Measurements from ENCODE around the gene CLEC20A.
A peak's percentile ranks its signal among the peaks of the same experiment; 100 is the strongest.
"Not testable (repeated sequence)": the region's sequence is repeated elsewhere in the genome, so short reads cannot be mapped to it uniquely, and the experiment has no call there.

The CLEC20A gene

DNA sequence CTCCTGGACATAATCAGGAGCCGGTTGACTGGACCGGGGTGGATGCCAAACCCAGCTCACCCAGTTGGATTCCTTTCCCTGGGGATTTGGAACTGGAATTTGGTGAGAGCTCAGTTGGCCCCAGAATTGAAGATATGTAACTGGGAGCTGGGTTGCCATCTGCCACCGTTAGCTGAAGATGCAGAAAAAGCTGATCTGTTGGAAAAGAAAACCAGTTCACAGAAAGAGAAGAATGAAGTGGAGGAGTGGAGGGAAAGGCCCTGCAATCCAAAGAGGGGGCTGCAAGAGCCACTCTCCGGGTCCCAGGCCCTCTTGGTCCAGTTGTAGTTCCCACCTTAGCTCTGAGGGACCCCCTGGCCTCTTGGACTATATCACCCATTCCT is 32.2 kb upstream of the CLEC20A start:
- no peak for DNase-seq

DNA sequence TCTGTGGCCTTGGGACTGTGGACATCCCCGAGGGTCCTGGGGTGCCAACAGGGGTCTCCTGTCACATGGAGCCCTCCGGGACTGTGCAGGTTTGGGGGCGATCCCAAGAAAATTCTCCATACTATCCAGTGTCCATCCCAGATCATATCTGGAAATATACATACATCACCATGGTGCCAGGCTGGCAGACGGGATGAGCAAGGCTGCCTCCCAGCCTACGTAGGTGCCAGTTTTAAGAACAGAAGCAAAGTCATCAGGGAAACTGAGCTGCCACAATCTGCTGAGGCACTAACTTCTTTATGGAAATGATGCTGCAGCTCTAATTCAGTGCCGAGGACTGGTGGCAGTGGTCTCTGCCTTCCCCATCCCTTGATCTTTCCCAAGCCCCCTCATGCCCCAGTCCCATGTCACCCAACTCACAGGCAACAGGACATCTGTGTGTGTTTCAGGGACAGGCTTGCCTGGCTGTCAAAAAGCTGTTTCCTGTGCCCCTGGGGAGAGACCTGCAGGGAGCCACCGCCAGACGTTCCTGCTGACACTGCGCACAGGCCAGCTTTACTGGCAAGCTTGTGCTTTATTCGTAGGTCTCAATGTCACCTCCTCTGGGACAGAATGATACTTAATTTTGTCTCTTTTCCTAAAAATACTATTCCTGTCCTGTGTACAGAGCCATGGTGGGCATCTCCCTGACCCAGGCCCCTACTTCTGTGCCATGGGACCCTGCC is 31.6 kb upstream of the CLEC20A start:
- DNase-seq, result no peak

DNA sequence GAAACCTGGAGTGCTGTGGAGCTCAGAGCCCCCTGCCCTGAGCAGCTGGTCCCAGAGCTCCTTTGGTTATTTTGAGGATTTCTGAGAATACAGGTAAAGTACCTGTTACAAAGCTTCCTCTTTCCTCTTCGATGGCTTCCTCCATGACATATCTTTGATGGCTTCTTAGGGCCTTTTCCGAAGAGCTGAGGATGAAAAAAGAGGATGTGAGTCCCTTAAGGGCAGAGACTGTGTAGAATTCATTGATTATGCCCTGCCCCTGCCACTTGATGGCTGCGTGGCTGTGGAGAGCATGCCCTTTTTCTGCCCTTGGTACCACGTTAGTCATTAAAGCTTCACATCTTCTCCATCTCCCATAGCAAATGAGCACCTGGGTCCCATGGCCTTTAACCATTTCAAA is 30.4 kb upstream of the CLEC20A start:
- no peak for DNase-seq

DNA sequence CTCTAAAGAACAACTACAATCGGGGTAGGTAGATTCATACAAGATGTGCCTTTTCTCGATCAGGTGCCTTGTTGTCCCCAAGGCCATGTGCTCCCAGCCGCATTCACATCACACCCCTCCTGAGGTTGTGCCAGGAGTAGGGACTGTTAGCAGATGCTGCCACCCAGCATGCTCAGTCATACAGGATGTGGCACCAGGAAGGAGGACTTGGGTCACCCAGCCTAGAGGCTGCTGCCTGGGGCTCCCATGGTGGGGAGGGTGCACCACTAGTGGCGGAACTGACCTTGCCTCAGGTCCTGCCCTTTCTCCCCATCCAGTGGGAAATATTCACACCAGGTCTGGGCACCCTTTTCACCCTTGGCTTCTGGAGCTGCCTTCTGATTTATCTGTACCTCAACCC is 24.5 kb upstream of the CLEC20A start:
- no peak for DNase-seq

DNA sequence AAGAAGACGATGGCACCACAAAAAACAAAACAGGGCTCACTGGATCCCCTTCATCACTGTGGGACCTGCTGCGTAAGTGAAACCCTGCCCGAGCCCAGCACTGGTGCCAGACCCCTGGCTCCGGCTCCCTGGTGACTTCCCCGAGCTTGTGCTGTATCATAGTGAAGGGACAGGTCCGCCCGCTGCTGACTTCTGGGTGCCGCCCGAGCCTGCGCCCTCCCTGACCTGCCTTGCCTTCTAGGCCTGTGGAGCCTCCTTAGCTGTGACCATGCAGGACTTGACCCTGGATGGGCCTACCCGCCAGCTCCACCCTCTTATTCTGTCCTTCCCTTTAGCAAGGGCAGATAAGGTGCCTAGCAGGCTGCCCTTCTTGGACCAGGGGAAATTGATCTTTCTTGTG is 24.0 kb upstream of the CLEC20A start:
- no peak for DNase-seq

DNA sequence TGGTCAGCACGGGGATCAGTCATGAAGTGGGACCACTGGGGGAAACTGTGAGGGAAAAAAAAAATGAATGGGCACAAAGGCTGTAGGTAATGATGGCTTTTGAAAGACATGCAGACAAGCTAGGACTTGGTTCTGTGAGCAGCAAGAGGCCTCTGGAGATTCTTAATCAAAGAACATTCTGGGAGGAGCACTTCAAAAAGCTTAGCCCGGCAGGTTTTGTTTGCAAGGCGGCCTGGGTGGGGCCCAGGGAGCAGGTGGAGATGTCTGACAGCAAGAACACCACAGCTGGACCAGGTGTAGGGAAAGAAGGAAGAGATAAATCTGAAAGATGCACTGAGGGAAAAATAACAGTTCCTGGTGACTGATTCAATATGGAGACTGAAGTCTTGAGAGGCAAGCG is 22.1 kb upstream of the CLEC20A start:
- no peak for DNase-seq

DNA sequence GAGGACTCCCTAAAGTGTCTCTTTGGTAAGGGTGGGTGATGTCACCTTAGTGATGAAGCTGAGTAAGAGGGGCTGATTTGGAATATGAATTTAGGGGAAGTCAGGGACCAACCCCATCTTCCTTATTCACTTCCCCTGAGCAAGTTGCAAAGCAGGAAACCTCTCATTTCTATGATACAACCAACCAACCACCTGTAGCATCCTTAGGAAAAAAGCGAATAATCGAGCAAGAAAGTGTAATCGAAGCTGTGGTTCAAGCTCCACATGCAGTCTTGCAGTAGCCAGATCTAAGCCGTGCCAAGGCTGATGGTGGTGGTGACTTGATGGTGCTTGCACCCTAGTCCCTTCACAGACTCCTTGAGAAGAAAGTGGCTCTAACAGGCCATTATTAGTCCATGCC is 19.3 kb upstream of the CLEC20A start:
- no peak for DNase-seq

DNA sequence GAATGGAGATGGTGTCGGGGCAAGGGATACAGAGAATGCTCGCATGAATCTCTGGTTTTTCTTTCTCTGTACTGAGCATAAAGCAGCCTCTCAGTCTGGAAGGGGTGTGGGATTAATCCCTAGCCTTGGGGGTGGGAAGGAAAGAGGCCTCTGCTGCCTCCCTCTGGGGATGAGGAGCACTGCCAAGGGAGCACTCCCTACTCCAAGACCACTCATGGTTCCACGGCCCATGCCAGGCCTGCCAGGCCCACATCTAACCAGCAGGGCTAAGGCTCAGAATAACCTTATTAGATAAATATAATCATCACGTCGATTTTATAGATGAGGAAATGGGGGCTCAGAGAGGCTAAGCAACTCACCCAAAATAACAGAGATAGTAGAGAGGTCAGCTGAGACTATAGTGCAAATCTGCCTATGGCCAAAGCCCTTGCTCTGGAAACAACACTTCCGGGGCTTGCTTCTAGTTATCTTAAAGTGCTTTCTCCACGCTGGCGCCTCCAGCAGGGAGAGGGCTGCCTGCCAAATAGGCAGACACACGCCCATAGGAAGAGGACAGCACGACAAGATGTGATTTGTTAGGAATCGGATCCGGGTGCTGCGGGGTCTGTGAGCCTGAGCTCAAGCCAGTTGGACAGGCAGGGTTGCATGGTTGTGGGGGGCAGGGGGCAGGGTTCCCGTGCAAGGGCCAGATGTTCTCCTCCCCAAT is 16.7 kb upstream of the CLEC20A start:
- no peak for DNase-seq

DNA sequence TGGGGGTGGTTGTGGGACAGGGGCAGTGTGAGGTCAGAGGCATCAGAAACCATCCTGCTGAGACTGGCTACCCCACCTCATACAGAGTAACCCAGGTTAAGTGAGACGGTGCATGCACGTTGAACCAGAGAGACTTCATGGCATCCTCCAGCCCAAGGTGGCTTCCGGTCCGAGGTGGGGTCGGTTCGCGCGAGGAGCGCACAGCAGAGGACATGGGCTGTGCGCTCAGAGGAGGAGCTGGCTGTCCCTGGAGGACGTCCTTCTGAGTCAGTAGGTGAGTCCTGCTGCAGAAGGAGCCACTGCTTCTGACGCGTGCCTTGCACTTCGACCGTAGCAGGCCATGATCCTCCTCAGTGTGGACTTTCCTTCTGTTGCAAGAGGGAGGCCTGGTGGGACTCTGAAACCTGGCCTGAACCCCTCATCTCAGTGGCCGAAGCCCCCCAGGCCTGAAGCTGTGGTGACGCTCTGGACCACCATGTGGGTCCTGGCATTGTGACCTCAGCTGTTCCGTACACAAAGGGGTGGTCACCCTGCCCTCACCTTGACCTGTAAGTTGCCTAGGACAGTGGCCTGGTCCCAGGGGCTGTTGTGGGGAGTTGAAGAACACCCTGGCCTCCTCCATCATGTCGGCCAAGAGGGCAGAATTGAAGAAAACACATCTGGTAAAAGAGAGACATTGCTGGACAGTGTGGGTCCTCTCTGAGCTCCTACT is 16.0 kb upstream of the CLEC20A start, which contains the start of gene TEX35:
TEX35 (plus strand) TSS at position 544 of the 712 bp plus-strand sequence; CDS start at position 624, 80 bp downstream.
- no peak for DNase-seq

DNA sequence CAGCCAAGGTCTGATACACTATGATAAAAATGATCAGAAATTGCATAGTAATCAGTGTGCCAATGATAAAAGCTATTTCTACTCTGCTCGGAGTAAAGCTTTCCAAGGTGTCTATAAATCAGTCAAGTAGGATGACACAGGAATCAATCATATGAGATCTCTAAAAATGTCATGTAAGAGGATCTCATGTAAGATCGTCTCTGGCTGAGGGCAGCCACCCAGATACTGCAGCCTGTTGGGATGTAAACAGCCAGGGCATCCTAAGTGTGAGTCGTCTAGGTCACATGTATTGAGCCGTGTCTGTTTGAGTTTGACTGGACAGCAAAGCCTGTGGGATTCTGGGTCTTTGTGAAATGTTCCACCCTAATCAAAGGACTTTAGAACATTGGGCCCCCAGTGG is 13.4 kb upstream of the CLEC20A start:
- DNase-seq, result no peak

DNA sequence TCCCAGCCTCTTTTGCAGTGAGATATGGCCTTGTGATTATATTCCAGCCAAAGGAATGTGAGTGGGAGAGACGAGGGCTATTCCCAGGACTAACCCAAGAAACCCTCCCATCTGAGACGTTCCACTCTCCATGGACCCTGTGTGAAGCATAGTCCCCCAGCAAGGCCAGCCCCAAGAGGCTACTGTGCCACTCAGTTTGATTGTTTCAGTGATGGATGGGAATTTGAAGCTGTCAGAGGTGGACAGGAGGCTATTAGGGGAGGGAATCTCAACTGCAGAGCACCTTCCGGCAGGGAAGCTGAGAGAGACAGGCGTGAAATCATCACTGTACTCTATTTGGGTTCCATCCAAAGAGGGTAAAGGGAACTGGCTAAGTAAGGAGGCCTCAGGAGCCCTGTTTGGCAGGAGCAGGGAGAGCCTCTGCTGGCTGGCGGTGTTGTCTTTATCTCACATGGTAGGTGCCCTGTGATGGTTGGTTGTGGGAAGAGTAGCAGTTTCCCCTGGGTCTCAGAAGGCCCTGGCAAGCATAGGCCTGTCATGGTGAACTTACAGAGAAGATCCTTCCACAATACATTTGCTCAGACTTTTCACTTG is 12.7 kb upstream of the CLEC20A start:
- DNase-seq, result no peak

DNA sequence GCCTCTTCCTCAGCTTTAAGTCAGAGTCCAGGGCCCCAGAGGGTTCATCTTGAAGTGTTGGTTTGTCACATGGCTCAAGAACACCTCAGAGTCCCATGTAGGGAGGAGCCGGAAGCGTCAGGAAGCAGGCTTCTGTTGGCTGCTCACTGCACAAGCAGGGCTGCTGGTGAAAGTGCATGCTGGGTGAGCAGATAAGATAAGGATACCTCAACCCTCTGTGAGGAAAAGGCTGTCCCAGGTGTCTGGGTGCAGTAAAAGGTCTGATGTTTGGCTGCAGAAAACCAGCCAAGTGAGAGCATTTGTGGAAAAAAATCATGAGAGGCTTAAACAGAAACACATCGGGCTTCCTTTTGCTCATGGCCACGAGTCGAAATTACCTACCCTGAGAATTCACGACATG is 9.9 kb upstream of the CLEC20A start:
- no peak for DNase-seq

DNA sequence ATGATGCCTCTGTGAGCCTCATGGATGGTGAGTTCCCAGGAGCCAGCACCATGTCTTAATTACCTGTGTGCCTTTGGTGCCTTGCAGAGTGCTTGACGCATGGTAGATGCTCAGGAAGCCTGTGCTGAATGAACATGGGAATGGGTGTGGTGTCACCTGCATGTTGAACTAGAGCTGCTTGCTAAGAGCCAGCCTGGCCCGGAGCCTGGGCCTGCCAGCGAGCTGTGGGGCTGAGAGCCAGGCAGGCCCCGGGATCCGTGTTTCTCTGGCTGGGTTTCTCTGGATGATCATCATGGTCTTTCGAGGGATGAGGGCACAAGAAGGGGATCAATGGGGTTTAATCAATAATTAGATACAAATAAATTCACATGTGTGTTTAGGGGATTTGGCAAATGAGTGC is 9.4 kb upstream of the CLEC20A start:
- DNase-seq, result no peak

DNA sequence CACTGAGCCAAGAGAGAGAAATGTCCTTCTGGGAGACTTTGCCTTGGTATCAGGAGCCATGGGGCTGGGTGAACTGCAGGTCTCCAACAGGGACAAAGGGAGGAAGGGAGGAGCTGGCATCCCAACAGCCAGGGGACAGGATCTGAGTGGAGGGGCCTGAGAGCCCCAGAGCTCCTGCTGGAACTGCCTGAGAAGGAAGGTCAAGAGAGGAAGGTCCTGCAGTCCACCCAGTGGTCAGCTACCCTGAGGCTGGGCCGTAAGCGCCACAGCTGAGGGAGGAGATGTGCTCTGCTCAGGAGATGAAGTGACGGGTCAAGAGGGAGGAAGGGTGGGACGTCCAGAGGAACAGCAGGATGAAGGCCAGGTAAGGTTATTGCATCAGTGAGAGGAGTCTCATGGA is 7.5 kb upstream of the CLEC20A start:
- no peak for DNase-seq

DNA sequence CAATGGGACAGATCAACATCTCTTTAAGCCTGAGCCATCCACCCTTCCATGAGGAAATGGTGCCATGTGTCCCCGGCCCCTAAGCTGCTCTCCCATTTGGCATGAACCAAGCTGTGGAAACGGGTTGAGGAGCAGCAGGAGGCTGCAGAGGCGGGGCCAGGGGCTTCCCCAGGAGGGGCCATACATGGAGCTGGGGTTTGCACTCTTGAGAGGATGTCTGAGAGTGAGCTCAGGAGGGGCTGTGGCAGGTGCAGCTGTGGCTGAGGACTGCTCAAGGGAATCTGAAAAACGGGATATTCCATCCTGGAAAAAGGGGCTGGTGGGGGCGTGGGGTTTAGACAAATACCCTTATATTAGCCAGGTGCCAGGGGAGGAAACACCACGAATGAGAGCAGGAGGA is 7.1 kb upstream of the CLEC20A start:
- DNase-seq, result no peak

DNA sequence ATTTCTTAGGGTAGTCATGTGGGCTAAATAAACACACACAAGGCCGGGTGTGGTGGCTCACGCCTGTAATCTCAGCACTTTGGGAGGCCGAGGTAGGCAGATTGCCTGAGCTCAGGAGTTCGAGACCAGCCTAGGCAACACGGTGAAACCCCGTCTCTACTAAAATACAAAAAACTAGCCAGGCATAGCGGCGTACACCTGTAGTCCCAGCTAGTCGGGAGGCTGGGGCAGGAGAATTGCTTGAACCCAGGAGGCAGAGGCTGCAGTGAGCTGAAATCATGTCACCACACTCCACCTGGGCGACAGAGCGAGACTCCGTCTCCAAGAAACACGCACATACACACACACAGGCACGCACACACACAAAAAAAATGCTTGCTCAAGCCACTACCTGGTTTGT is 6.6 kb upstream of the CLEC20A start:
- DNase-seq, result not testable (repeated sequence)

DNA sequence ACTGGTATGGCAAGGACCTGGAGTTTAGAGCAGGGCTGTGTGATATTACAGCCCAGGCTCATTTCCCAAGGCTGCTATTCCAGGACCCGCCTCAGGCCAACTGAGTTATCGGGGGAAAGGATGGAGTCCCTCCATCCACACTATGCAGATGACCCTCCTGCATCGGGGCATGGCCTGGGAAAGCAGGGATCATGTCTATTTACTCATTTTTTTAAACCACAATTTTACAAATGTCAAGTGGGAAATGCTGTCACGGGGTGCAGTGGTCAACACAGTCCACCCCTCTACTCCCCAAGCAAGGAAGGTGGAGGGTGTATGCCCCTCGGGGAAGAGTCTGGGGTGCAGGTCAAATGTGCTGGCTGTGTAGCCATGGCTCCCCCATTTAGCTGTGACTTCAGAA is 6.1 kb upstream of the CLEC20A start:
- no peak for DNase-seq

DNA sequence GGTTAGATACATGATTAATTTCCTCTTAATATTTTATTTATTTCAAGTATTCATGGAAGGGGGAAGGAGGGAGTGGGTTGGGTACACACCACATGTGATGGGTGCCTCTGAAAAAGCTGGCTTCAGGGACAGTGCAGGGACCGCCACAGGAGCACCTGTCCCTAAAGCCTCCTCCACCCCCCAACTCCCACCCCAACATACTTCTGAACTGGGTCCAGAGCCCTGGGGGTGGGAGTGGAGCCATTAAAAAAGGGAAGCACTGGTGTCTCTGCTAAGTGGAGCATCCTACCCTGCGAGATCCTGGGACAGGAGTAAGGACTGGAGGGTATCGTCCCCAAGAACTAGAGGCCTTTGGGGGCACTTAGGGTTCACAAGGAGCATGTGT is 5.6 kb upstream of the CLEC20A start:
- no peak for DNase-seq

DNA sequence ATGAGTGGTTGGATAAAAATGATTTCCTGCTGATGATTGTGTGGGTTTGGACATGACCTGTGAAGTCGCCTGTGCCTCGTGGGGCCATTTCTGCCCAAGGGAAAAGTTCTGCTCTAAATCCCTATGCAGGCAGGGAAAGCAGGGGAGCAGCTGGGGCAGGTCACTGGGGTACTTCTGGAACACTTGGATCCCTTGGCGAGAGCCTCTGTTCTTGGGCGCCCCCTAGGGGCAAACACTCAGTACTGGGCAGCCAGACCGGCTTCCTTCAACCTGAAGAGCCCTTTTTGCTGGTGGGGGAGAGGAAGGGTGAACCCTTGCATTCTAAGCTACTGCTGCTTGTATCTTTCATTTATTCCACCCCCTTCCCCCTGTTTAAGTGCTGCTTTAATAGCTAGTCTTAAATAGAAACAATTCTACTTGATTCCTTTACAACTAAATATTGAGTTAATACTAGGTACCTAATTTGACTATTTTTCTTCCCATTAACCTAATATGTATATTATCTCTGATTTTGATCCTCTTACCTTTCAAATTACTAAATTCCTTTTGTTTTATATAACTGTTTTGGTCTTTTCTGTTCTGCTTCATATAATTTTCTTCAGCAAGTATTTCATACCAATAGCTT is 5.1 kb upstream of the CLEC20A start:
- peak; percentile 75 for DNase-seq

DNA sequence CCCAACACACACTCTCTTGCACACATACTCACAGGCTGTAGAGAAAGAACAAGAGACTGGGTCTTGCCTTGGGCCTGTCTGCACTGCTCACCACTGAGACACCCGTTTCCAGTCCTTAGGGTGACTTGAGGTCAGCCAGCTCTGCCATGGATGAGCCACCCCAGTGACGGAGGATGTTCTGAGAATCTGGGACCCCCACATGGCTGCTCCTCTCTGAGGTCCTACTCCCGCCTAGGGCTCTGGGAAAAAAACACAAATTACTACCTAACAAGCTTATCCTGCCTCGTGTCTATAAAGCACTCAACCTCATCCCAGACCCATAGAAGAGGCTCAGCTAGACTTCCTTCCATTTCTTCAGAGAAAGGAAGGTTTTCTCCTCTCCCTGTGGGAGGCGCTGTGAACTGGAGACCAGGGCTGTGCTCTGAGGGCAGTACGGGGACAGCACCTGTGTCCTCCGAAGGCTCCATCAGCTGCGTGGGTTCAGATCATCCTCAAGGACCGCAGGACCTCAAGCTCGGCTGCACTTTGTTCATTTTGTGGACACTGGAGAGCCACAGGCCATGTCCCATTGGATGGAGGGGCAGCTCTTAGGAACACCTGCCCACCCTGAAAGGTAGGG is 4.3 kb upstream of the CLEC20A start:
- DNase-seq, result no peak

DNA sequence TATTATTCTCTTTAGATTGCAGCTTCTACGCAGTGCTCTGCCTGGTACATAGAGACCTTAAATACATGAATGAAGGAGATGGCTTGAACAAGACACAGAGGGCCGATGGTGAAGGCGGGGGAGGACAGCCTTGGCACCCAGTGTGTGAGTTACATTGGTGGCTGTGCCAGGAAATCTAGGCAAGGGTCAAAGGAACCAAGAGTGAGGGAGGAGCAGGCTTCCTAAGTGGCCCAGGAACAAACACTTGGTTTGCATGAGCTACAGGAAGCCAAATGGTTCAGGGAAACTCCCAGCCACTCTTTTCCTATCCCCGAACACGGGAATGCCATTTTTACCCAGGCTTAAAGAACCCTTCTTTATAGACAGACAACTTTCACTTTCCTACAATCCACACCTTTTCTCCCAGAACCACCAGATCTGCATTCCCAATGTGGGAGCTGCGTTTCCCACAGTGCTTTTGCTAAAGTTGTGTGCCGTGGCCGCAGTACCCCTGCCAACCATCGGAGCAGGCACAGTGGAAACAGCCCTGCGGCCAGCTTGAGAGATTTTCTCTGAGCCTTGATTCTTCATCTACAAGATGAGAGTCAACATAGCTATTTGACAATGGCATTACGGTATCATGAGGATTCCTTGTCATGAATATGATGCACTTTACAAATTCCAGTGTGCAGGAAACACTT is 3.5 kb upstream of the CLEC20A start:
- DNase-seq, result no peak
